Spinal cord (tissue), 10 donors: ENCODE measurements around the gene CPNE6. TPM values are rescaled to one million over a fixed set of nuclear protein-coding genes. Genes with fewer than 3 reads are reported as not detected.

Experiments
- DNase-seq, 6 donors: peaks; one replicate each; pipeline versions ENCODE4 v3.0.0 to v3.0.0-alpha.2; 2013 to 2015; ENCODE audit warnings: low spot score in 6 of 6, low read depth in 4 of 6
- H3K27ac ChIP-seq: one replicate; pipeline ENCODE4 v1.5.1; 2013; ENCODE audit warnings: low read depth, low read length, control low read depth
- H3K27me3 ChIP-seq: one replicate; pipeline ENCODE4 v1.6.1; 2013; ENCODE audit warnings: low read length; ENCODE audit not compliant: control insufficient read depth, insufficient read depth
- H3K36me3 ChIP-seq: one replicate; pipeline ENCODE4 v1.6.1; 2013; ENCODE audit warnings: low read length; ENCODE audit not compliant: control insufficient read depth, insufficient read depth
- H3K4me1 ChIP-seq: one replicate; pipeline ENCODE4 v1.6.1; 2013; ENCODE audit warnings: low read length; ENCODE audit not compliant: control insufficient read depth, insufficient read depth
- H3K4me3 ChIP-seq: one replicate; pipeline ENCODE4 v1.5.1; 2013; ENCODE audit warnings: low read depth, low read length, control low read depth
- H3K9me3 ChIP-seq: one replicate; pipeline ENCODE4 v1.6.1; 2013; ENCODE audit warnings: low read length; ENCODE audit not compliant: control insufficient read depth, insufficient read depth
- WGBS: methylation state at CpG from one replicate; pipeline ENCODE4 v1.1.5; 2013; ENCODE audit warnings: missing lambda C conversion rate; ENCODE audit not compliant: insufficient coverage; 5-methylcytosine and 5-hydroxymethylcytosine counted together
- polyA plus RNA-seq, 2 donors: library from polyadenylated mRNA; unstranded; fragments of 120-200 nt; gene quantifications; one replicate each; pipeline ENCODE4 v1.2.1, GENCODE V29; 2013; ENCODE audit not compliant: insufficient read length in 2 of 2
- total RNA-seq, 2 donors: library from RNA; depleted of rRNA in 1 of 2; stranded (reverse); fragments of 120-200 nt in 1 of 2; fragments of >200 nt in 1 of 2; gene quantifications; one replicate each; pipeline versions ENCODE4 v1.2.3 to v1.2.4, GENCODE V29; 2013 to 2014
- donor health status: healthy.

Gene CPNE6
- total and polyA plus RNA-seq, 4 donors = 1.7 to 55.7 (median 14.6) TPM

DNA sequence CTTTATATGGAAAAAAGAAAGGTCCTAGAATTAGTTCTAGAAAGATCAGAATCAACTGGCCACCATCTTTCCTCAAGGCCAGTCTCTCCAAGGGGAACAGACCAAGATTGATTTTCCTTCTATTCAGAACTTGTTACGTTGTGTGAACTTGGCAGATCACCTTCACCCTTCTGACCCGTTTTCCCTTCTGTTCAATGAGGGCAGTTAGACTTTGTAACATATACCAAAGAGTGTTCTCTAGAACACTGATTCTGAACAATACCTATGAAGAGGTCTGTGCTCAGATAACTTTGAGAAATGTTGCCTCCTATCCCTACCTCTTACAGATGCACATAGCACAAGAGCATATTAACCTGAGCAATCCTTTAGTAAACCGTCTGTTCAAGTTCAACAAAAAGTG is 12.1 kb downstream of the CPNE6 start:
- Histone ChIP-seq H3K36me3 (no peaks in the 10 kb centered on the region), H3K27me3 (peaks cover 8% of the 10 kb centered on the region), H3K9me3 (no peaks in the 10 kb centered on the region), H3K4me1 (peaks cover 32% of the 10 kb centered on the region), H3K27ac (no peak overlapping the region), H3K4me3 (no peak overlapping the region)
- 66% methylated on average over 2 of the region's 3 CpGs for WGBS
- no peak for DNase-seq

DNA sequence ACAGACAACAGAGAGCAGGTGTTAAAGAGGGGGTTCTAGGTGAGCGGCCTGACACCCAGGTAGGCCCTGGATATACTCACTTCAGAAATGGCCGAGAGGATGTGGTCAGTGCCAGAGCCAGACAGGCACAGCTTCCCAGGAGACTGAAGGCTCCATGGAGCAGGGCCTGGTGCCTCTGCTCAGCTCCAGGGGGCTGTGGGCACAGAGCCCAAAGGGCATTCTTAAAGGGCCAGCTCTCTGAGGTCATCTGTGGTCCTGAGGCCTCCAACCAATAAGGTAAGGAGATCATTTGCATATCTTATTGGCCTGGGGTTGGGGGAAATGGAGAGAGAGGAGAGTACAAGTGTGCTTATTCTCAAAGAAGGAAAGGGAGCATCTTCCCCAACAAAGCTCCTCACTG is 13.1 kb downstream of the CPNE6 start:
- no peak overlapping the region for H3K4me3 ChIP-seq
- H3K9me3 ChIP-seq = no peaks in the 10 kb centered on the region
- no peak for DNase-seq
- no peaks in the 10 kb centered on the region for H3K36me3 ChIP-seq
- H3K4me1 ChIP-seq = peaks cover 29% of the 10 kb centered on the region
- H3K27ac ChIP-seq = no peak overlapping the region
- peaks cover 8% of the 10 kb centered on the region for H3K27me3 ChIP-seq
- 80% methylated on average over 2 of the region's 2 CpGs for WGBS

DNA sequence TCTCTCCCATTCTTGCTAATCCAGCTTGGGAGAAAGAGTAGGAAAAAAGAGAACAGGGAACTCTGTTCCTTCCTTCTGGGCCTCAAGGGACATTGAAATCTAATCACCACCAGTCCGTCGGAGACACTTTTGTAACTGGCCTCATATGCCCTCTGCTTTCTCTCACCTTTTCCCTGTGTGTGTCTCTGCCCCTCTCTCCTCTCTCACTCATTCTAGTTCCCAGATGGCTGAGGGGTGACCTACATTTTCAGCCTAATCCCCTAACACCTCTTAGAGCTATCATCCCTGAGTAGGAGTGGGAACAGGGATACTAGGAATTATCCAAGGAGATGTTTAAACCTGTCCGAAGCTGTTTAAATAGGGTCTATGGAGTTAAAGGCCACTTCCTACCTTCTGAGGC is 13.9 kb downstream of the CPNE6 start:
- H3K4me1 ChIP-seq = peaks cover 22% of the 10 kb centered on the region
- no peak for DNase-seq
- H3K9me3 ChIP-seq = no peaks in the 10 kb centered on the region
- WGBS = 88% methylated on average over 2 of the region's 3 CpGs
- no peak overlapping the region for H3K4me3 ChIP-seq
- H3K27me3 ChIP-seq = peaks cover 8% of the 10 kb centered on the region
- no peak overlapping the region for H3K27ac ChIP-seq
- no peaks in the 10 kb centered on the region for H3K36me3 ChIP-seq

DNA sequence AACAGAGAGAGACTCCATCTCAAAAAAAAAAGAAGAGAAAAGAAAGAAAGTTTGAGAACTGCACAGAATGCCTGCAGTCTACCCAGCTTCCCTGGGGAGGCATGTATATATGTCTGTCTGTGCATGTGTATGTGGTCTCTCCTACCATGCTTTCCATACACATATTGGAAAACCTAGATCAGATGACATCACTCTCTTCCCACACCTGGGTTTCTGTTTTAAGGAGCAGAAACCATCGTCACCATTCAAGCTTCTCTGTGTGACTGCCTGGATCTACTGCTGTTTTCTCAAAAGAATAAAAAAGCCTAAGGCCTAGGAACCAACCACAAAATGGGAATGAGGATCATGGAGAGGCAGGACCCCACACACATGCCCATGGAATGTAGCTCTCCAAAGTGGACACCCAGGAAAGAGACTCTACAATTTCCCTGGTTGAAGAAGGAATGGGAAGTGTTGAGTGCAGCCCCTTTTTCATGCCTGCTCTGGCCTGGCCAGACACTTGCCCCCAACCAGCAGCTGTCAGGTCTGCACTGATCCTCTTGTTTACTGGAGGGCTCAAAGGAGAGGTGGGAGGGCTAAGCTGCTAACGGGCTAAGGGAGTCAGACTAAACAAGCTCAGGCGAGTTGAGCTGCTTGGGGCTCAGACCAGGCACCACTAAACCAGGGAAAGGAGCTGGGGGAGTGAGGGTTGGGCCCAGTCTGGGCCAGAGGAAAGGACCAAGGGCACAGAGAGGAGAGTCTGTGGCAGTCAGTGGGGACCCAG is 15.0 kb downstream of the CPNE6 start:
- WGBS = 58% methylated on average over 2 of the region's 3 CpGs
- peaks cover 8% of the 10 kb centered on the region for H3K27me3 ChIP-seq
- peaks cover 15% of the 10 kb centered on the region for H3K4me1 ChIP-seq
- H3K36me3 ChIP-seq = no peaks in the 10 kb centered on the region
- H3K4me3 ChIP-seq = no peak overlapping the region
- H3K9me3 ChIP-seq = no peaks in the 10 kb centered on the region
- DNase-seq = no peak
- no peak overlapping the region for H3K27ac ChIP-seq

DNA sequence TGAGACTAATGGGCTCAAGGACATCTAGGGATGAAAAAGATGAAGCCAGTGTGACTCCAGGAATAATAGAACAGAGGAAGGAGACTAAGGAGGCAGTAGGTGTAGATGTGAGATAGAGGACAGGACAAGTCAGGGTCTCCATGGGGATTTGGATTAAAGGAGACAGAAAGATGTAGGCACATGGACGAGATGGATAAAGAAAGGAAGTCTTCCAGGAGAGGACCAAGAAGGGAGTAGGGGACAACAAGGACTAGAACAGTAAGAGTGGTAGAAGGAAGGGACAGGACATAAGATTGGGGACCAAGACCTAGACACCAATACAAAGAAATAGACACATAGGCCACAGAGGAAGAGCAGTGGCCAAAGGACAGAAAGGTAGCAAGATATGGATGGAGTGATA is 15.6 kb downstream of the CPNE6 start:
- H3K4me1 ChIP-seq = peaks cover 9% of the 10 kb centered on the region
- no peak overlapping the region for H3K4me3 ChIP-seq
- 86% methylated on average over 1 of the region's 1 CpG for WGBS
- peaks cover 4% of the 10 kb centered on the region for H3K27me3 ChIP-seq
- H3K9me3 ChIP-seq = no peaks in the 10 kb centered on the region
- no peaks in the 10 kb centered on the region for H3K36me3 ChIP-seq
- H3K27ac ChIP-seq = no peak overlapping the region
- no peak for DNase-seq

DNA sequence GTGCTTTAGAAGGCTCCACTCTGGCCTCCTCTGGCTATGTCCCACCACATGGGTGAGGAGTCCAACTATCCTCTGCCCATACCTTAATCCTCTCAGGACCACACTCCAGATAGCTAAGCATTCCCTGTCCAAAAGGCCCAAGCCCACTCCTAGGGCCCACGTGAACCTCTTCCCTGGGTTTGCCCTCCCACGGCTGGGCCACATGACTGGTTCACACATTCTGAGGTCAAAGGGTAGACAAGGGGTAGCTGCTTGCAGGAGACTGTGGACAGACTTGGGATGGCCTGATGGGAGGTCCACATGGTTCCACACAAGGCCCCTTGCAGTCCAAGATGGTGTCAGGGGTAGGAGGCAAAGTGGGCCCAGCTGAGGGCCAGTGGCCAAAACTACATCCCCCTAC is 16.7 kb downstream of the CPNE6 start:
- no peak for DNase-seq
- Histone ChIP-seq H3K27me3 (no peaks in the 10 kb centered on the region), H3K4me3 (no peak overlapping the region), H3K4me1 (peaks cover 5% of the 10 kb centered on the region), H3K36me3 (no peaks in the 10 kb centered on the region), H3K27ac (no peak overlapping the region), H3K9me3 (no peaks in the 10 kb centered on the region)
- WGBS = no CpG with 5 or more reads among the region's 2 CpGs

DNA sequence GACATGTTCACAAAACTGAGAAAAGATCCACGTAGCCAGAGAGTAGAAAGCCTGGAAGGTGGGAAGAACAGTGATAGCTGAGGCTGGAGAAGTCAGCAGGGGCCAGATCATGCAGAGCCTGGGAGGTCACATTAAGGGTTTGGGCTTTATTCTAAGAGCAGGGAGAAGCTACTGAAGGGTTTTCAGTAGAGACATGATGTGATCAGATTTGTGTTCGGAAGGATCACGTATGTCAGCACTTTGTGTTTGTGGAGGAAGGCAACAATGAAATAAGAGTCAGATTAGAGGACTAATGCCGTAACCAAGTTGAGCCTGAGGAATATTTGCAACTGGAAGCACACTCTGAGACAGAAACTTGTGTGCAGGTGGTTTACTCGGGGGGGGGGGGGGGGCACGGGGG is 18.5 kb downstream of the CPNE6 start:
- H3K4me1 ChIP-seq = peaks cover 22% of the 10 kb centered on the region
- 89% methylated on average over 4 of the region's 6 CpGs for WGBS

DNA sequence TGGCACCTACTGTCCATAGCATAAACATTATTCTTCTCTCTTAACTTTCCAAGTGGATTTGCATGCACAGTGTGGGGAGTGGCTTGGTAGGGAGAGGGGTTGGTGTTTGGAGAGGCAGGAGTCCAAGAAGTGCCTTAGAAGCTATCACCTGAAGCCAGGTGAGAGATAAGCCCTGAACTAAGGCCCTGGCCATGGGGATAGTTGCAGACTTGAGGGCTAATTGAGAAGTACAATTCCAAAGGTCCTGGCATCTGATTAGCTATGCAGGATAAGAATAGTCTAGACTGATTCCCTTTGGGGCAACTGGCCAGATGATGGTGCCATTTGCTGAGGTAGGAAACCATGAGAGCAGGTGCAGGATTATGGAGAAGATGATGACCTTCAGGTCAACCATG is 20.7 kb downstream of the CPNE6 start:
- Histone ChIP-seq H3K9me3 (no peaks in the 10 kb centered on the region), H3K27me3 (no peaks in the 10 kb centered on the region), H3K4me3 (no peak overlapping the region), H3K4me1 (peaks cover 31% of the 10 kb centered on the region), H3K27ac (no peak overlapping the region), H3K36me3 (no peaks in the 10 kb centered on the region)
- DNase-seq = no peak

More for the DNA sequence above, 18.5 kb downstream of the CPNE6 start:
- Histone ChIP-seq H3K27ac (no peak overlapping the region), H3K9me3 (no peaks in the 10 kb centered on the region), H3K27me3 (no peaks in the 10 kb centered on the region), H3K36me3 (no peaks in the 10 kb centered on the region), H3K4me3 (no peak overlapping the region)
- DNase-seq = no peak

DNA sequence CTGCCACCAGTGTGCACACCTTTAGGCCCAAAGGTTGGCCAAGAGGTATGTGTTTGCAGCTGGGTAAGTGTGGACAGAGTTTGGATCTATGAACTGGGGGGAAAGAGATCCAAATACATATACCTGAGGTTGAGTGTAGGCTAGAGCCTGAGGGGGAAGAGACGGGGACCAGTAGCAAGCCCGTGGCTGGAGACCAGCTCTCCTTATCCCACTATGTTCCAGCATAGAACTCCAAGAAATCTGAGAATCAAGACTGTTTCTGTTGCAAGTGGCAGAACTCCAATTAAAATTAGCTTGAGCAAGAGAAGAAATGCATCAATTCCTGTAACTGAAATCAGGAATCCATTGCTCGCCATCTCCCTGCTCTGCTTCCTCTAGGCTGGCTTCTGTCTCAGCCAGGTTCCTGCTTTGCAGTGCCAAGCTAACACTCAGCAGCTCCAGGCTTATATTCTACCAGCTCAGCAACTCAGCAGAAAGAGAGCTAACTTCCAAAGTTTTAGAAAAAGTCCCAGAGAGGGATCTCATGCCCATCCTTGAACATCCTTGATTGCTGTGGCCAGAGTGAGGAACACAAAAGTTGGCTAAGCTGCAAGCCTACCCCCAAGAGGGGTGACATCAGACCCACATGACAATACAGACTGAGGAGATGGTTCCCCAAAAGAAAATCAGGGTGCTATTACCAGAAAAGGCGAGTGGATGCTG is 21.3 kb downstream of the CPNE6 start:
- 82% methylated on average over 2 of the region's 4 CpGs for WGBS
- Histone ChIP-seq H3K4me1 (peaks cover 31% of the 10 kb centered on the region), H3K27me3 (no peaks in the 10 kb centered on the region), H3K27ac (no peak overlapping the region), H3K4me3 (no peak overlapping the region), H3K9me3 (no peaks in the 10 kb centered on the region), H3K36me3 (no peaks in the 10 kb centered on the region)
- DNase-seq = peak in 1 of 6 donors; percentile 70
